M059J (cell line): ENCODE measurements around the gene TMEM132E. TPM values are rescaled to one million over a fixed set of nuclear protein-coding genes. Genes with fewer than 3 reads are reported as not detected.

Source experiments
- DNase-seq: peaks from one replicate; pipeline ENCODE4 v3.0.0-alpha.2; 2012; ENCODE audit warnings: low read depth
- total RNA-seq: library from RNA; depleted of rRNA; stranded (reverse); fragments of >200 nt; shearing (Covaris generic); gene quantifications from 2 replicates; pipeline ENCODE4 v1.2.3, GENCODE V29; 2014

TMEM132E gene
- total RNA-seq, 1 experiment from 2014 or later: 0.39 TPM

DNA sequence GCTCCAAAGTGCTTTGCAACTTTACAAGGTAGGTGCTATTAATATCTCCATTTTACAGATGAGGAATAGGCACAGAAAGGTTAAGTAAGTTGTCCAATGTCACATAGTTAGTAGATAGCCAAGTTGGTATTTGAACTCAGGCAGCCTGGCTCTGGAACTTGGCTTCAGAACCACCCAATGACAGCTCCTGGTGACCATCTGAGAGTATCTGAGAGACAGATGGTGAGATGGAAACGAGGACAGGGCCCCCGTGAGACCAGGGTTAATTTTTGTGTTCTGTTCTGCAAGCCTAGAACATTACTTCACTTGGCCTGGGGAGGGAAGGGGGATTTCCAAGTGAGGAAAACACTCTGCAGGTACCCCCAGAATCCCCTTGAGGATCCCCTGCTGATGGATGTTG lies 9.8 kb upstream of the TMEM132E start:
- DNase-seq: no peak

DNA sequence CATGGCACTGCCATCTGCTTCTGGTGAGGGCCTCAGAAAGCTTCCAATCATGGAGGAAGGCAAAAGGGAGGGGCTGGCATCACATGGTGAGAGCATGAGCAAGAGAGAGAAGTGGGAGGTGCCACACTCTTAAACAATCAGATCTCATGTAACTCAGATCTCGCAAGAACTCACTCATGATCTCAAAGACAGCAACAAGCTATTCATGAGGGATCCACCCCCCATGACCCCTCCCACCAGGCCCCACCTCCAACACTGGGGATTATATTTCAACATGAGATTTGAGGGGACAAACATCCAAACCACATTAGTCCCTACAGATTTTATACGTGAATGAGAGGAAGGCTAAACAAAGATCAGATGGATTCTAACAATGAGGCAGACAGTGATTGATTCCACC lies 8.9 kb upstream of the TMEM132E start:
- no peak for DNase-seq

DNA sequence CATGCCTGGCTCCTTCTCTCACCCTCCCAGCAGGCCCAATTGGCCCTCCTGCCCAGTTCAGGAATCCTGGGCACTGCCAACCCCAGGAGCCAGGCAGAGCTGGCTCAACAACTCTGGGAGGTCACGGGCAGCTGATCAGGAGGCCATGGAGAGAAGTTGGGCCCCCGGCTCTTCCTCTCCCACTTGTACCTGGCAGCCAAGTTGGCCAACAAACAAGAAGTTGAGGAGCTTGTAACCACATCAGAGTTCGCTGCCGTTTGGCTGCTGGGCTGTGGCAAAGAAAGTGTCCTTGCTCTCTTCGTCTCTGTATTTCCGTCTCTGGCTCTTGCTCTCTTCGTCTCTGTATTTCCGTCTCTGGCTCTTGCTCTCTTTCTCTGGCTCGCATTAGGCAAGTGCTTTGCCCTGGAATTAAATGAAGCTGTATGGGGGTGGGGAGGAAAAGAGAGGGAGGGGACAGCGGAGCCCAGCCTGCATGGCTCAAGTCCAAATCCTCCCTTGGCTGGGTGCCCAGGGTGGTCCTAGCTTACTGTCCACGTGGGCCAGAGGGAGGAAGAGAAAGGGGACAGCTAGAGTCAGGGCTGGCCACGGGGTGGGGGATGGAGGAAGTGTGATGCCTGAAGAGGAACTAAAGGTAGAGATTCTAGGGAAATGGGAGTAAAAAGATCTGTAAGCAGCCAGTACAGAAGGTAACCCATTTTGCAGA lies 7.8 kb upstream of the TMEM132E start:
- no peak for DNase-seq

DNA sequence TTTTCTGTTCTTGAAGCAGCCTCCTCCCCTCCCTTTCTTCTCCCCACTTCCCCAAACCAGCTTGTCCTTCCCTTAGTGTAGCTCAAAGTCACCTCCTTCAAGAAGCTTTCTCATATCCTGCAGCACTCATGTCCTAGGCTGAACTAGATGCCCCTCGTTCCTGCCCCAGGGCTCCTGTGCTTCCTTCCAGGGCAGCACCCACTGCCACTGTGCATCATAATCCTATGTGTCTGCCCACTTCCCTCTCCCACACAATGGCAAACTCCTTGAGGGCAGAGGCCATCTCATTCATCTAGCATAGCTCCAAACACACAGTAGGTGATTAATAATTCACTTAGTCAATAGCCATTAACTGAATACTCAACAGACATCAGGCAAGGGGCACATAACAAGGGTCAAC lies 6.9 kb upstream of the TMEM132E start:
- DNase-seq: no peak

DNA sequence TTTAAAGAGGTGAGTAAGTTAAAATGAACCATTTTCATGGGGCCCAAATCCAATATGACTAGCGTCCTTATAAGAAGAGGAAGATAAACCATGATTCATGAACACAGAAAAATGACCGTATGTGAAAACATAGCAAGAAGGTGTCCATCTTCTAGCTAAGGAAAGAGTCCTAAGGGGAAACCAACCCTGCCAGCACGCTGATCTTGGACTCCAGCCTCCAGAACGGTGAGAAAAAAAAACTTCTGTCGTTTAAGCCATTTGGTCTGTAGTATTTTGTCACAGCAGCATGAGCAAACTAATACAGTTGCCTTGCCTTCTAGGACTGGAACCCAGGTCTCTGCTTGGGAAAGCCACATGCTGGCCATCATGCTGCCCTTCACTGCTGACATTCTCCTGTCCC lies 4.2 kb upstream of the TMEM132E start:
- DNase-seq: no peak

DNA sequence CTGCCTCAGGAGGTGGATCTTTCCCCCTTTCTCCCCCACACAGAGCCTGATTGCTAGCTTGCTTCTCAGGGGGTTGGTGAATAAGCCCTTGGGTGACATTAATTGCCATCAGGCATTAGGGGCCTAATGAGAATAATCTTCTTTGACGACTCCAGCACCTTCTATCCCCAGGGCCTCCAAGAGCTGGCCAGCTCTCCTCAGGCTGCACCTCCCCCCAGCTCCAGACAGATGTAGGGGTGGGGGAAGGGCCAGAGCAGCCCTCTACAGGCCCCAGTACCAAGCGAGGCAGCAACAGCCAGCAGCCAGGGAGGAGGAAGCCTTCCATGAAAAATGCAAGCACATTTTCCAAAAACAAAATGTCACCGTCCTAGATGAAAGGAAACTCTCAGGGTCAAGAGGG lies 1.4 kb upstream of the TMEM132E start:
- DNase-seq: no peak

DNA sequence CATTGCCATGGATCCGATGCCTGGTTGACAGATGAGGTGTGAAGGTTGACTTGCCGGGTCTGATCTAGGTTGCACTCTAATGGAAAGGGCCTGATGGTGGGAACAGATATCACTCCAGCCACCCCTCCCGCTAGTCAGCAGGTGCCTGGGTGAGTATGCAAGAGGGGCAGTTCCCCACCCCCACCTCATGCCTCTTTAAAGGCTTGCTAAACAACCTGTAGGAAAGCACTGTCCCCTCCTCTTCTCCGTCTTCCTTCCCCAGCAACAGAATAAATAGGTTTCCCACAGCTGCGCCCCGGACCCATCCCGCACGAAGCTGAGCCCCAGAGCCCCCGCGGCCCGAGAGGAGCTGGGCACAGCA lies 746 bp upstream of the TMEM132E start:
- DNase-seq: no peak

DNA sequence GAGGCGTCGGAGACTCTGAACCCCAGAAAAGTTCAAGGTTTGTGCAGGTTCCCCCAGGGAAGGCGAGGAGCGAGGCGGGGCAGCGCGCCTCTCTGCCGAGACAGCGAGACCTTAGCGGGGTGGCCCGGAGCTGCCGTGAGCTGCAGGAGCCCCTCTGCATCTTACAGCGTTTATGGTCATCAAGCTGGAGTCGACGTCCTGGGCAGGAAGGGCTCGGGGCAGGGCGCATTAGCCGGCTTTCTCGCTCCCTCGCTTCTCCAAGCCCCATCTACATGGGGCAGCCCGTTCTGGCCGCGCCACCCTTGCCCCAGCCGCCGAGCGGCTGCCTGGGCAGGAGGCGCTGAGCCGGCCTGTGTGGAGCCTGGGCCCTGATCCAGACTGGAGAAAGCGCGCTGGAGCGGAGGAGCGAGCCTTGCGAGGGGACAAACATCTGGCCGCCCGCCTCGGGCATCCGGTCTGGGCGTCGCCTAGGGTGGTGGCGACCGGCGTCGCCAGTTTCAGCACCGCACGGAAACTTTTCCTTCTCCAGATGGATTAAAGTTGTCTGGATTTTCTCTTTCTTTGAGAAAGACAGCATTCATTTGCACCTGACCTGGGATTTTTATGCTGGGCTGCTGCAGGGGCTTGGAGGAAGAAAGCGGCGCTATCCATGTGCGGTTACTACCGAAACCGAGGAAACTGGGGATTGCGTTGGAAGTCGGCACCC lies 750 bp downstream of the TMEM132E start:
- DNase-seq: peak; percentile 33

DNA sequence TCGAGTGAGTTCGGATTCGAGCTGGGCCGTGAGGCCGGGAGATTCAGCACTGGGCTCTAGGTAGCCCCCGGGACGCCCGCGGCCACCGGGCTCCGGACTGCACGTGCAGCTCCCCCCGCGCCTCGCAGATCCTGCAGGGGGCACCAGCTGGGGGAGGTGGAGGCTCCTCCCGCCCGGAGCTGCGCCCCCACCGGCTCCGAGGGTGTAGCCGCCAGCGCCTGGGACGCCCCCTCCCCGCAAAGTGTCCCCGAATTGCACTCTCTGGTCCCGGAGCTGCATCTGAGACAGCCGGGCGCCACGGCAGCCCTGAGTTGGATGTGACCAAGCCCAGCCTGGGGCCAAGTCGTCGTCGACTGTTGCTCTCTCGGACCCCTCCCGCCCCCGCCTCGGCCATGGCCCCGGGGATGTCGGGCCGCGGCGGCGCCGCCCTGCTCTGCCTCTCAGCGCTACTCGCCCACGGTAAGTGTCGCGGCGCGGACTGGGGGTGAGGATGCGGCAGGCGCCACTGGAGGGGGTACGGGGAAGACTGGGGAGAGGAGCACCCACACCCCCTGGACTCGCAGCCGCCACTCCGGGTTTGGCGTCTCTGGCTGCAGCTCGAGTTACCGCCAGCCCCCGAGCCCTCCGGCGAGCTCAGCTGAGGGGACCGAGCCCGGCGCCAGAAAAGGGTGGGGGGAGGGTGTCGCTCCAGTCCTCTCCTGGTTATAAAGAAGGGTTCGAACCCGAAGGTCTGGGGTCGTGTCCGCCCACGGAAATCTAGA lies 1.5 kb downstream of the TMEM132E start:
- DNase-seq: no peak

DNA sequence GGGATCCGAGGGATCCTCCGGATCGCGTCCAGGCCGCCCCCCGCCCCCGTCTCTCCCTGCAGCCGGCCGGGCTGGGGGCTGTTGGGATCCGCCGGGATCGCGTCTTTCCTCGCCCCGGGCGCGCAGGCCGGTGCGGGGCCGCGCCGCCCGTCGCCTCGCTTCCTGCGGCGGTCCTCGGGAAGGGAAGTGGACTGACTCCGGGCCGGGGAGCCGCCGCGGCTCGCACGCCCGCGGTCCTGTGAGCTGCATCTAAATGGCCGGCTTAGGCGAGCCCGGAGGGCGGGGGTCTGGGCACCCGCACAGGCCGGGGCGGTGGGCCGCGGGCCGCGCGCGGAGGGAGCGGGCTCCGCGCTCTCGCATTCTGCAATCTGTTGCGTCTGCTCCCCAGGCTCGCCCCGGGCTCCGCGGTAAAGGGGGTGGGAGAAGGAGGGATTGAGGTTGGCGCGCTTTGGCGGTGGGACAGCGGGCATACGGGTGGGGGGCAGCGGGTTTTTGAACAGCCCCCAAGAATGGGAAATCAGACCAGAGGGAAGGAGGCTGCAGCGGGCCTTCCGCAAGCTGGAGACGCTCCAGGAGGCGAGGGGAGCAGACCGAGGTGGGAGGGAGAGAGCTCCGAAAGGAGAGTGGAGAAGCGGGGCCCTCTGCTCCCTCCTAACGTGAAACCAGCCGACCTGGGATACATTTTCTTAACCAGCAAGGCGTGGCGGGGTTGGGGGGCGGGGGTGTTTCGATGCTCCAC lies 2.2 kb downstream of the TMEM132E start:
- no peak for DNase-seq

DNA sequence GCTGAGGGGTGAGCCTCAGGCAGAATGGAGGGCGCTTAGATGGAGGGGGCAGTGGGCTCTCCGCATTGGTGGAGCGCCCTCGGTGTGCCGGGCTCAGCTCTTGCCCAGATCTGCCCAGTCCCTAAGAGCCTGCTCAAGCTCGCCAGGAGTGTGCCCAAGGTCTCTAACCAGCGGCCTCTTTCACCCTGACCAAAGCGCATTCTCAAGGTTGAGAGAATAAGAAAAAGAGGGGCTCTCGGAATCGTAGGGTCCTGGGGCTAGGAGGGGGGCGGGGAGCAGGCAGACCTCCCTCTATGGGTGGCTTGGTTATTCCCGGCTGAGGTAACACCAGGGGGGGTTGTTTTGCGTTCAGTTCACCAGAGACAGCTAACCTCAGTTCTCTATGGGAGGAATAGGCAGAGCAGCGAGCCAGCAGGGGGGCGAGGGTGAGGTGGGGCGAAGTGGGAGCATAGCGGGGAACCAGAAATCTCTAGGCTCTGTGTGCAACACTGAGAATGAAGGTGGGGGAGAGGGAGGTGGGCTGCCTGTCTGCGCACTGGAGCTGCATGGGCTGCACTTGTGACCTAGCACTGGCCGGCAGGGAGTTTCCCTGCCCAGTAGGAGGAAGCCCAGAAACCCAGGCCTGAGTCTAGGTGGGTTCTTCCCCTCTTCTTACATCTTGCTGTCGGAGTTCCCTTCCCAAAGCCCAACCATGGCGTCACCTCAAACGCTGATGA lies 3.0 kb downstream of the TMEM132E start:
- no peak for DNase-seq

DNA sequence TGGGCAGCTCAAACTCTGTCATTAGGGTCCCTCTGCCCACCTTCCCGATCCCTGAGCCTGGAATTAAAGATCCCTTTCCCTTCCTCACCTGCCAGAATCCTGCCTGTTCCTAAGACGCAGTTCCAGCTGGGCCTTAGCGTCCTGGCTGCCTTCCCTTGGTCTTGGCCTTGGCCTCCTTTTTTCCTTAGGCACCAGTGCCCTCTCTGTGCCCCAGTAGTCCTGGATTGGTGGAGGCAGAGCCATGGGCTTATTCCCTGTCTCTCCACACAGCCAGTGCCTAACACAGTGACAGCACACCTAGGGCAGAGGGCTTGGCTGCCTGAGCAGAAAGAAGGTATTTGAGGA lies 3.5 kb downstream of the TMEM132E start:
- DNase-seq: no peak

DNA sequence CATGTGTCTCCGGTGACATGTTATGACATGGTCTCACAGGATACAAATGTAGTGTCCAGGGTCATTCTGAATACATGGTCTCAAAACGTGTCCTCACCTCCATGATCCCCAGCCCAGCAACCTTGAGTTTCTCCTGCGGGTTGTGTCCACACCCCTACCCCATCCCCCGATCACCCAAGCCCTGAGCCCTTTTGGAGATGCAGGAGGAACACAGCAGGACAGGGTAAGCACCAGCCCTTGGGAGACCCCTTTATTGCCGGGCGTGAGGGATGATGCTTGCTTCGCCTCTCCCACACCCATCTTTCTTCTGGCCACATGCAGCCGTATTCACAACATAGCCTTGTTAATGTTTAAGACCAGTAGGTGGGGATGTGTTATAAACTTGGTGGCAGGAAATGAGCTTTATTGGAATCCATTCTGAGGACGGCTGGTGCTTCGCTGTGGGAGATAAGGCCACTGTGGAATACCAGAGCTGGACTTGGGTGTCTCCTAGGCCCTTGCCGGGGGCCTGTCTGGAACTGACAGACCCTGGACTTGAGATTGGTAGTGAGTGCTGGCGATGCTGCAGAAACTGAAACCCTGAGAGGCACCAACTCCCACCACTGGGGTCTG lies 5.5 kb downstream of the TMEM132E start:
- peak; percentile 46 for DNase-seq

DNA sequence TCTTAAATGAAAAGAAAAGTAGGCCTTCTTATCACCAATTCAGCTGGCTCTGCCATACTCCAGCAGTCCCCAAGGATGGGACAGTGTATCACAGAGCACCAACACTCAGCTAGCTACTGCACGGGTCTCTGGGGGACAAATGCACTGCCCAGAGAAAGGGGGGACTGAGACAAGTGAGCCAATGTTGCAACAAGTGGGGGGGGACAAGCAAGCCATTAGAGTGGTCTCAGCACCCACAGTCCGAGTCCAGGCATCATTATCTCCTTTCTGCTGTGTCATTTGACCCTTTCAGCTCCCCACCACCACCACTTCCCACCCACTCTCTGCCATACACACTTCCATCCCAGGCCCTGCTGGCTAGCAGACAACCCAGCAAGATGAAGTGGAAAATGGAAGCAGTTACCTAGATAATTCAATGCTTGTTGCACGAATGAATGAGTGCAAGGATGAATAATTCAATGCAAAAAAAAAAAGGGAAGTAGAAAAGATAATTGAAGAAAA lies 7.0 kb downstream of the TMEM132E start:
- DNase-seq: no peak

DNA sequence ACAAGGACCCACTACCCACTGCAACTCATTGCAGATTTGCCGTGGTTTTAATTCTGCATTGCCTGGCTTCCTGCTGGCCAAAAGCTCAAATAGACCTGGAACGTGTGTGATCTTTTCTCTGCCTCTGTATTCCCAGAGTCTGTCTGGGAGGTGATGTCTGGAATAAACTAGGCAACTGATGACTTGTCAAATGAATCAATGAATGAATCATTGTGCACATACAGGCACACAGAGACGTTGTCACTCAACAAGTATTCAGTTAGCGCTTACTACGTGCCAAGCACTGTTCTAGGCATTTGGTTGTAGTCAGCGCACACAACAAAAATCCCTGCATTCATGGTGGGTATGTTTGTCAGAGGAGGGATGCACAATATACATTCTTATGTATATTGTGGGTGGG lies 8.9 kb downstream of the TMEM132E start:
- DNase-seq: no peak

DNA sequence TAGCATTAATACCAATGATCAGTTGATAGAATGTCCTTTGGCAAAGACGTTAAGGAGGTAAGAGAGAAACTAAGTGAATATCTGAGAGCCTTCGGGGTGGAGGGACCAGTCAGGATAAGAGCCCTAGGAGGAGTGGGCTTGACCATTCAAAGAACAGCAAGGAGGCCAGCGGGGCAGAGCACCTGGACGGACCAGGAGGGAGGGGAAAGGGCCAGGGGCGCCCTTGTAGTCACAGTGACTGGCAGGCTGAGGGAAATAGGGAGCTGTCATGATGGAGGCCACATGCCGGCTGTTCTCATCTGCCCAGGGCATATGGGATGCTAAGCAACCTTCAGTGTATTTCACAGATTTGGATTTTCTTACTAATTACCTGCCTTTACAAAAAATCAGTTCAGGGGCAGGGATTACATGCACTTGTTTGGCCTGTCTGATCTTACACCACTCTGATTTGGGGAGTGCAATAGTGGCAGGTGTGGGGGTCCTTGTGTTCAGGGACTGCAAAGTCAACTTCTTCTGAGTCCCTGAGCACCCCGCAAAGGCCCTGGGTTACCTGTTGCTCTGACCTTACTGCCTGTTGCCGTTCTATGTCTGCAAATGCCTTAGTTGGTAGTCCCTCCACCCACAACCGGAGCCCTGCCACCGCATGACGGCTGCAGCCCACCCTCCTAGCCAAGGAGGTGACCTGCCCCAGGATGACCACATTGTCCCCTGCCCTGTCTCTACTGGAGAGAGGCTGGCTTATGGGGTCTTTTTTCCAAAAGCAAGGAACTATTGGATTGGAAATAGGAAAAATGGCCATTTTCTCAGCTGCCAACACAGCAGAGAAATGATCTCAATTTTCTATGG lies 10.0 kb downstream of the TMEM132E start:
- DNase-seq: no peak

DNA sequence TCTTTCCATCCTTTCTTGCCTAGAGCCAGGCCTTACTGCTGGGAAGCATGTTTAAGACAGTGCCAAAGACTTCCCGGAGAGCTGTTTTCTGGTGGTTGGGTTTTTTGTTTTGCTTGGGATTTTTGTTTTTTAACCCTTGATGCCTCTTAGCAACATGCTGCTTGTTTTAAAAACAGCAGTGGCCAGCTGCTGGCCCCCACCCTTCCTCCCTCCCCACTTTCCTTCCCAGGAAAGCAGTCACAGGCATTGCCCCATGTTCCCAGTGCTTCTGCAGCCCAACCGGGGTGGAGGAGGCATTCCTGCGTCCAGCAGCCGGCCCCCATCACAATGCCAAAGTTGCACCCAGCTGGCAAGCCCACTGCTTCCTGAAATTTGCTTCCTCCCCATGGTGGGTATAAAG lies 12.6 kb downstream of the TMEM132E start:
- no peak for DNase-seq

DNA sequence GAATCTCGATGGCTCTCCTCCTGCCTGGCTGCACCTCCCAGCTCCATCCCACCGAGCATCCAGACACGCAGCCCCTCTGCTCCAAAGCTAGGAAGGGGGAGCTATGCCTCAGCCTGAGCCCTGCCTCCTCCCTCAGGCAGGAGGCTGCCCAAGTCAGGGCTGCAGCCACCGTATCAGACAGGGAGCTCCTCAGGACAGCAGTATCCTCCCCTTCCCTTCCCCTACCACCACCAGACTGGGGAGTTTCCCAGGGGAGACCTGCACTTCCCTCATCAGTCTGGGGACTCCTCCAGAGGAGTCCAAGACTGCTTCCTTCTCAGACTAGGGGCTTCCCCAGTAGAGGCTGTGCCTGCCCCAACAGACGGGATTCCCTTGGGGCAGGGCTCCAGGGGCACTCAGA lies 17.5 kb downstream of the TMEM132E start:
- DNase-seq: no peak

DNA sequence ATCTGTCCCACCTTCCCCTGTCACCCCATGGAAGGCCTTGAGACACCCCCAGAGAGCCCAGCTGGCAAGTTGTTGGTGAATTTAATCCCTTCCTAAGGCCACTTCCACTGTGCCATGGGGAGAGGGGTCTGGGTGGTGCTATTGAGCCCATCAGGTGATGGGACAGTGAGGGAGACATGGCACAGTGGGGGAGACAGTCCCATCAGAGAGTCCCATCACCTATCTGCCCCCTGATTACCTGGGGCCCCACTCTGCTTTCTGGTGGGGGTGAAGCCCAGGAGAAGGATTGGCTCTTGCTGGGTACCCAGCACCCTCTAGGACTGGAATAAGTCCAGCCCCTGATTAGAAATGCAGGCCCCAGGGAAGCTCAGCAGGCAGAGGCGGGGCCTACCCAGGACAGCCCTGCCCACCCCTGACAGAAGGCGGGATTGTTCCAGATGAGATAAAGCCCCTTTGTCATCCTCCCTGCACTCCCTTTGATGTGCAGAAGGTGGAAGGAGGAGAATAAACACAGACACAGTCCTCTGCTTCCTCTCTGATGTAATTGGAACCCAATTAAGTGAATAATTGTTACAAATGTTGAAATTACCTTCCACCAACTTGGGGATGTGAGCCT lies 18.9 kb downstream of the TMEM132E start:
- no peak for DNase-seq

DNA sequence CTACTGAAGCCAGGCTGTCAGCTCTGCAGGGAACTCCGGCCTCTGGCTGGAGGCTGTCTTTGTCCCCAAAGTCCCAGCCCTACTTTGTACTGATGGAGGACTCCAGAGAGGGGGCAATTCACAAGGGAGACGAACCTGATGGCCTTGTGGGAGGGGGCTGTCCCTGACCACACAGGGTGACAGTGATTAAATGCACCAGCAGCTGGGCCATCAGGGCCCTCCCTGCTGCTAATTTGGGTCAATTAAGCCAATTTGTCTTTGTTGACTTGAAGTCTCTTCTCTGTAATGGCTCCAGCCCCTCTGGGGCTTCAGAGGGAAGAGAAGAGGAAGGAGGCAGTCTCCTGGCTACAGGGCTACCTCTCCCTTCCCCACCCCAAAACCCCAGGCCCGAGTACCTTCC lies 22.0 kb downstream of the TMEM132E start:
- DNase-seq: no peak
